GM23248 (cell line): ENCODE measurements around the gene ANKS1B. TPM values are rescaled to one million over a fixed set of nuclear protein-coding genes. Genes with fewer than 3 reads are reported as not detected.

Experiments used
- DNase-seq: peaks from one replicate; pipeline ENCODE4 v3.0.0-alpha.2; 2015
- H2AFZ ChIP-seq: fragments of 200-600 bp; sonication (generic); 2 replicates; pipeline ENCODE4 v1.6.1; 2016; ENCODE audit warnings: antibody characterized with exemption
- H3F3A ChIP-seq: fragments of 200-600 bp; sonication (generic); 2 replicates; pipeline ENCODE4 v1.6.1; 2016; ENCODE audit warnings: mild to moderate bottlenecking, antibody characterized with exemption, mixed run types; ENCODE audit not compliant: insufficient read depth
- H3K27ac ChIP-seq: fragments of 200-600 bp; sonication (generic); 2 replicates; pipeline ENCODE4 v1.5.1; 2016; ENCODE audit warnings: mild to moderate bottlenecking
- H3K27me3 ChIP-seq: fragments of 200-600 bp; sonication (generic); replicated peaks from 2 replicates; pipeline ENCODE4 v1.6.1; 2016; ENCODE audit warnings: mild to moderate bottlenecking; ENCODE audit not compliant: insufficient read depth
- H3K36me3 ChIP-seq: fragments of 200-600 bp; sonication (generic); 2 replicates; pipeline ENCODE4 v1.6.1; 2016; ENCODE audit warnings: low read depth, mild to moderate bottlenecking
- H3K4me1 ChIP-seq: fragments of 200-600 bp; sonication (generic); 2 replicates; pipeline ENCODE4 v1.6.1; 2016; ENCODE audit warnings: mild to moderate bottlenecking; ENCODE audit not compliant: insufficient read depth
- H3K4me2 ChIP-seq: fragments of 200-600 bp; sonication (generic); one replicate; pipeline ENCODE4 v1.6.1; 2016; ENCODE audit warnings: mild to moderate bottlenecking; ENCODE audit not compliant: unreplicated experiment
- H3K4me3 ChIP-seq: fragments of 200-600 bp; sonication (generic); 2 replicates; pipeline ENCODE4 v1.5.1; 2016; ENCODE audit warnings: mild to moderate bottlenecking
- H3K79me2 ChIP-seq: fragments of 200-600 bp; sonication (generic); 2 replicates; pipeline ENCODE4 v1.6.1; 2016; ENCODE audit warnings: mild to moderate bottlenecking; ENCODE audit not compliant: insufficient read depth
- H3K9ac ChIP-seq: fragments of 200-600 bp; sonication (generic); 2 replicates; pipeline ENCODE4 v1.6.1; 2016; ENCODE audit warnings: mild to moderate bottlenecking
- H3K9me2 ChIP-seq: fragments of 200-600 bp; sonication (generic); 2 replicates; pipeline ENCODE4 v1.6.1; 2016; ENCODE audit warnings: mixed run types, mild to moderate bottlenecking, moderate library complexity; ENCODE audit not compliant: insufficient read depth
- H3K9me3 ChIP-seq: fragments of 200-600 bp; sonication (generic); one replicate; pipeline ENCODE4 v1.6.1; 2017; ENCODE audit warnings: low read depth
- H4K20me1 ChIP-seq: fragments of 200-600 bp; sonication (generic); 2 replicates; pipeline ENCODE4 v1.6.0; 2016; ENCODE audit not compliant: insufficient read depth
- EZH2 ChIP-seq: fragments of 200-600 bp; sonication (generic); IDR thresholded peaks from 2 replicates; pipeline ENCODE4 v1.6.1; 2018; ENCODE audit warnings: antibody characterized with exemption, mild to moderate bottlenecking; ENCODE audit not compliant: insufficient read depth, poor library complexity, severe bottlenecking
- EZH2phosphoT487 ChIP-seq: fragments of 200-600 bp; sonication (generic); IDR thresholded peaks from 2 replicates; pipeline ENCODE4 v1.6.1; 2018; ENCODE audit warnings: antibody characterized with exemption, moderate library complexity, mild to moderate bottlenecking, low read depth; ENCODE audit not compliant: insufficient read depth
- WGBS, 2 experiments: methylation state at CpG; one replicate each; pipeline ENCODE4 v1.1.6; 2015 to 2017; ENCODE audit warnings: low lambda C conversion rate in 2 of 2, low coverage in 1 of 2; ENCODE audit errors: missing lambda C conversion rate in 2 of 2; 5-methylcytosine and 5-hydroxymethylcytosine counted together
- in situ Hi-C: fragments of 300-500 bp; cut with MboI; formaldehyde crosslinking; loops from 2 replicates; pipeline ENCODE4 v1.15.0; 2020
- polyA plus RNA-seq: library from polyadenylated mRNA; unstranded; fragments of >200 nt; fragmentation: Nextera tagmentation; extraction: Ambion mirVana; gene quantifications from 2 replicates; pipeline ENCODE4 v1.2.1, GENCODE V29; 2016
- total RNA-seq: library from RNA; depleted of rRNA; stranded (reverse); fragments of >200 nt; shearing (Covaris generic); gene quantifications from 2 replicates; pipeline ENCODE4 v1.2.3, GENCODE V29; 2014

Gene ANKS1B
- total and polyA plus RNA-seq, 2 experiments from 2014 or later: not detected

DNA sequence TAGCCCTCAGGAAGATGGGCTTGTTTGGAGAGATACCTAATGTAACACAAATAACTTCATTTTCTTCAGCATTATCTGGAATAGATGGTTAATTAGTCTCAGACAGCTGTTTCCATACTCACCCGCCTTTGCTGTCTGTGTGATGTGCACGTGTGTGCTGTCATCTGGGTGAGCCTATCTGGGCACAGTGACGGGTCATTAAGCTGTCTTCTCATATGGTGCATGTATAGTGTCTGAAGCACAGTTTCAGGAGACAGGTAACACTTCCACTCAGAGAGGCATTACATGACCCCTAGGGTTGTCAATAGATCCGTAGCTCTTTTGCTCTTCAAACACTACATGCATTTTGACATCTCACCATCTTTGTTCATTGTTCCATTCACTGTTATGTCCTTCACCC, 846.3 kb downstream of the ANKS1B start:
- Histone ChIP-seq H3K4me3 (no peak overlapping the region), H4K20me1 (no peaks in the 10 kb centered on the region), H3K9me2 (no peaks in the 10 kb centered on the region), H3K27me3 (no peaks in the 10 kb centered on the region), H3F3A (no peaks in the 10 kb centered on the region), H3K4me1 (no peaks in the 10 kb centered on the region), H3K9ac (no peak overlapping the region), H3K4me2 (no peak overlapping the region), H3K9me3 (no peaks in the 10 kb centered on the region), H3K36me3 (no peaks in the 10 kb centered on the region), H2AFZ (no peak overlapping the region), H3K79me2 (no peaks in the 10 kb centered on the region), H3K27ac (no peak overlapping the region)
- no peak for TF ChIP-seq EZH2phosphoT487
- no peak for TF ChIP-seq EZH2
- 22 to 37% methylated on average over 4 of the region's 4 CpGs for WGBS, 2 experiments
- in situ Hi-C loops: no loop called here
- DNase-seq: no peak

DNA sequence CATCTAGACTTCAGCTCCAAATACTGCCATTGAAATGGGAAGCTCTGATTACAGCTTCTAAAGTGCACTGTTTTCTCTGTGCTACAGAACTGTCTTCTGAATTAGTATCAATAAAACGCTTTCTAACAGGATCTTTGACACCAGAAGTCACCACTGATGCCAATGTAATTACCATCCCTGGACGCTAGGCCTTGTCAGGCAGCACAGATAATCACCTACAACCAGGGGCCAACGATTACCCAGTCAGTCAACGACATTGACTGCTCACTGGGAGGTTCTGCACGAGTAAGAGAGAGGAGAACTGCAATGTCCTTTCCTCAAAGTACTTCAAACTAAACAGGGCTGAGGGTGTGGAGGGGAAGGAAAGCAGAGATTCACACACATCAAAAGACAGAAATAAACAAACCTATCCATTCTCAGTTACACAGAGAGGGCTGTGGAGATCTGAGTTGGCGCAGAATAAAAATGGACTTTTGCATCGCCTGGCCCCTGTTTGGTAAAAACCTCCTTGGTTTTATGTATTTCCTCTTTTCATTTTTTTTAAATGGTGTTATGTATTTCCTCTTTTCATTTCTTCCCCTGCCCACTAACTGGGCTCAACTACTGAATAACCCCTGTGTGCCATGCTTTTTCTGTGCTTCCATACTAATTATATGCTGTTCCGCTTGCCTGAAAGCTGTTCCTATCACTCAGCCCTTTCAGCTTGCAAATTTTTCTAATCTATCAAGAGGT, 847.4 kb downstream of the ANKS1B start:
- no peaks in the 10 kb centered on the region for H3K79me2 ChIP-seq
- no peaks in the 10 kb centered on the region for H3K27me3 ChIP-seq
- no peak overlapping the region for H3K27ac ChIP-seq
- no peak overlapping the region for H3K9ac ChIP-seq
- H3F3A ChIP-seq: no peaks in the 10 kb centered on the region
- H3K4me3 ChIP-seq: no peak overlapping the region
- H2AFZ ChIP-seq: no peak overlapping the region
- 45 to 46% methylated on average over 8 of the region's 8 CpGs for WGBS, 2 experiments
- H3K36me3 ChIP-seq: no peaks in the 10 kb centered on the region
- no peak overlapping the region for H3K4me2 ChIP-seq
- DNase-seq: no peak
- H3K9me3 ChIP-seq: no peaks in the 10 kb centered on the region
- TF ChIP-seq EZH2: no peak
- TF ChIP-seq EZH2phosphoT487: no peak
- no peaks in the 10 kb centered on the region for H4K20me1 ChIP-seq
- no peaks in the 10 kb centered on the region for H3K4me1 ChIP-seq
- in situ Hi-C loops: no loop called here
- H3K9me2 ChIP-seq: no peaks in the 10 kb centered on the region

GRCh38 chr12:99136516-99136915, 848.2 kb downstream of the ANKS1B start:
- Histone ChIP-seq H3K9me3 (no peaks in the 10 kb centered on the region), H3K9me2 (no peaks in the 10 kb centered on the region), H3K36me3 (no peaks in the 10 kb centered on the region), H2AFZ (no peak overlapping the region), H3K4me3 (no peak overlapping the region), H3K27me3 (no peaks in the 10 kb centered on the region), H4K20me1 (no peaks in the 10 kb centered on the region), H3K4me1 (no peaks in the 10 kb centered on the region), H3K79me2 (no peaks in the 10 kb centered on the region), H3K27ac (no peak overlapping the region), H3K4me2 (no peak overlapping the region), H3F3A (no peaks in the 10 kb centered on the region), H3K9ac (no peak overlapping the region)
- in situ Hi-C loops: no loop called here
- TF ChIP-seq EZH2phosphoT487: no peak
- TF ChIP-seq EZH2: no peak
- no peak for DNase-seq

- Histone ChIP-seq H2AFZ (no peak overlapping the region), H3K4me2 (no peak overlapping the region), H3K9ac (no peak overlapping the region), H3K4me3 (no peak overlapping the region), H3K27ac (no peak overlapping the region), H3K27me3 (no peaks in the 10 kb centered on the region), H3K79me2 (no peaks in the 10 kb centered on the region), H3K36me3 (no peaks in the 10 kb centered on the region), H3K4me1 (no peaks in the 10 kb centered on the region), H4K20me1 (no peaks in the 10 kb centered on the region), H3K9me2 (no peaks in the 10 kb centered on the region), H3F3A (no peaks in the 10 kb centered on the region), H3K9me3 (no peaks in the 10 kb centered on the region)
- TF ChIP-seq EZH2phosphoT487 (no peak), EZH2 (no peak)
- no peak for DNase-seq
- 54 to 57% methylated on average over 4 of the region's 4 CpGs for WGBS, 2 experiments
- in situ Hi-C loops: no loop called here
Observed at GRCh38 chr12:99135376-99135775, 849.4 kb downstream of the ANKS1B start.

DNA sequence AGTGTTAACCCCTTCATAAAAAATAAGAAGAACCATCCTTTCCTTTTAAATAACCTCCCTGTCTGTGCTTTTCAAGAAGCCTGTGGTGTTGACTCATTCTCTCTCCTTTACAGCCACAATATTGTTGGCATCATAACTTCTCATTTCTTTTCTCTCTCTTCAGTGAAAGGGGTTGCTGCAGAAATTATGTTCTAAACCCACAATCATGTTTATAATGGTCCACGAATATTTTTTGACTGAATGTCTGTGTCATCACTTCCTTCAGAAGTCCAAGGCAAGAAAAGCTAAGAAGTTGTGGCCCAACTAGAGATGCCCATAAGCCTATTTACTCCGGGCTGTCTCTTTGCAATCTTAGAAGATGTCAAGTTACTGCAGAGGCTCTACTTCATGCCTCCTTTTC, 851.3 kb downstream of the ANKS1B start:
- Histone ChIP-seq H3K36me3 (no peaks in the 10 kb centered on the region), H3K4me2 (no peak overlapping the region), H4K20me1 (no peaks in the 10 kb centered on the region), H3K9ac (no peak overlapping the region), H3K4me3 (no peak overlapping the region), H3K9me2 (no peaks in the 10 kb centered on the region), H3K79me2 (no peaks in the 10 kb centered on the region), H3K4me1 (no peaks in the 10 kb centered on the region), H3K27ac (no peak overlapping the region), H3K9me3 (no peaks in the 10 kb centered on the region), H3F3A (no peaks in the 10 kb centered on the region), H2AFZ (no peak overlapping the region), H3K27me3 (no peaks in the 10 kb centered on the region)
- 47 to 51% methylated on average over 2 of the region's 2 CpGs for whole genome bisulfite sequencing, 2 experiments
- no peak for TF ChIP-seq EZH2phosphoT487
- in situ Hi-C loops: no loop called here
- DNase-seq: no peak
